Mucosa of stomach (tissue), 1 donor: ENCODE measurements around the gene ZWILCH.
"Not testable (repeated sequence)": the region's sequence is repeated elsewhere in the genome, so short reads cannot be mapped to it uniquely, and the experiment has no call there.

ENCODE experiments used
- H3K27me3 ChIP-seq: one replicate; pipeline ENCODE4 v1.7.0; 2013; ENCODE audit warnings: mild to moderate bottlenecking, low read length; ENCODE audit not compliant: control insufficient read depth, insufficient read depth
- H3K36me3 ChIP-seq: one replicate; pipeline ENCODE4 v1.7.0; 2013; ENCODE audit warnings: low read length; ENCODE audit not compliant: control insufficient read depth, insufficient read depth
- H3K4me1 ChIP-seq: one replicate; pipeline ENCODE4 v1.7.0; 2013; ENCODE audit warnings: mild to moderate bottlenecking, low read length; ENCODE audit not compliant: control insufficient read depth, insufficient read depth
- H3K4me3 ChIP-seq: one replicate; pipeline ENCODE4 v1.7.0; 2013; ENCODE audit warnings: low read length
- H3K9ac ChIP-seq: one replicate; pipeline ENCODE4 v1.7.0; 2013; ENCODE audit warnings: mild to moderate bottlenecking, low read length, moderate library complexity
- H3K9me3 ChIP-seq: one replicate; pipeline ENCODE4 v1.7.0; 2013; ENCODE audit warnings: mild to moderate bottlenecking, low read length, moderate library complexity; ENCODE audit not compliant: control insufficient read depth
- donor health status: Pancreatic carcinoma.

The ZWILCH gene

DNA sequence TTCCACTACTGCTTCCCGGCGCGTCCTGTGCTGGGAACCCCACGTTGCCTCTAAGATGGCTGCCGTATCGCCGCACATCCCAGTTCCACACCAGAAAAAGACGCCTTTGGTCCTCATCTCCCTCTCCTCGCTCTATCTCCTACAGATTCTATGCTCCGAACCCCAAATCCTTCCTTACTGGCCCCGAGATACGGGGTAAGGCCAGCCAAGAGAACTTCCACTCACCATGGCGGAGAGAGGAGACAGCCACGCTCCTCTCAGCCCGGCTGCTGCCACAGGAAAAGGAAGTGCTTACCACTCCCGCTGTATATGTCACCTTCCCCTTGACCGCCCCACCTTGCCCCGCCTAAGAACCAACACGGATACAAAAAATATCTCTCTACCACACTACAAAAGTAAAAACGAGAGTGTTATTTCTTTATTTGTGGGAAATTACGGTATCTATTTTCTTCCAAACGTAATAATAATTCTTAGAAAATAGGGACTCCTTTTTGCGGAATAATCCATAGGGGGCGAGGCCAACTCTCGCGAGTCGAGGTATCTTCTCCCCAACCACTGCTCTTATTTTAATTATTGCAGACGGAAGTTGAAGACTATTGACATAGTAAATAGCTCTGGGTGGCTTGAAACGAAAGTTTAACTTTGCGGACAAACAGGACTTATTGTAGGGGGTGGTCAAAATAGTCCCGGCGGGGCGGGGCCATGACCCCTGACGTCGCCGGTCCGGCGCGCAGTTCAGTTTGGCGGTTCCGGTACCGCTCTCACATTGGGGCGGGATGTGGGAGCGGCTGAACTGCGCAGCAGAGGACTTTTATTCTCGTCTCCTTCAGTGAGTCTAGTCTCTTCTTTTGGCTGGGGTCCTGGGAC lies at the start of gene ZWILCH, which contains the start of gene RPL4:
Gene ZWILCH (plus strand): TSS at position 764 of the 867 bp plus-strand sequence. CDS start 13 bp downstream, at position 777.
Gene RPL4 (minus strand): TSS at position 293 of the 867 bp plus-strand sequence. CDS start 65 bp downstream, at position 228.
- Histone ChIP-seq H3K27me3 (no peaks in the 10 kb centered on the region), H3K4me1 (peaks cover 11% of the 10 kb centered on the region), H3K9ac (peak within 1 kb of the TSS; percentile 90), H3K9me3 (no peaks in the 10 kb centered on the region), H3K36me3 (peaks cover 13% of the 10 kb centered on the region), H3K4me3 (peak within 1 kb of the TSS; percentile 89)

GRCh38 chr15:66456211-66456610 lies 48.9 kb upstream of the ZWILCH start:
- no peaks in the 10 kb centered on the region for H3K36me3 ChIP-seq
- H3K4me3 ChIP-seq = no peak overlapping the region
- no peaks in the 10 kb centered on the region for H3K4me1 ChIP-seq
- no peaks in the 10 kb centered on the region for H3K9me3 ChIP-seq
- H3K27me3 ChIP-seq = no peaks in the 10 kb centered on the region
- H3K9ac ChIP-seq = no peak overlapping the region

GRCh38 chr15:66459818-66460615 lies 45.1 kb upstream of the ZWILCH start:
- Histone ChIP-seq H3K27me3 (no peaks in the 10 kb centered on the region), H3K36me3 (no peaks in the 10 kb centered on the region), H3K9ac (no peak overlapping the region), H3K4me1 (peaks cover 14% of the 10 kb centered on the region), H3K9me3 (no peaks in the 10 kb centered on the region), H3K4me3 (no peak overlapping the region)

DNA sequence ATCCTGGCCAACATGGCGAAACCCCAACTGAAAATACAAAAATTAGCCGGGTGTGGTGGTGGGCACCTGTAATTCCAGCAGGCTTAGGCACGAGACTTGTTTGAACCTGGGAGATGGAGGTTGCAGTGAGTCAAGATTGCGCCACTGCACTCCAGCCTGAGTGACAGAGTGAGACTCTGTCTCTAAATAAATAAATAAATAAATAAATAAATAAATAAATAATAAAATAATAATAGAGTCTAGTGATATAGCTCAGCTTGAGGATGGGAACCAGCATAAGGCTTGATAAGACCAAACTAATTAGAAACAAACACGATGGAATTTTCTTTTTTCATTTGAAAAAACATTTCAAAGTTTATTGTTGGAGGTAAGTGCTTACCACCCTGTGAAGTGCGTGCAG lies 43.8 kb upstream of the ZWILCH start:
- not testable (repeated sequence) for H3K9me3 ChIP-seq, H3K4me3 ChIP-seq, H3K9ac ChIP-seq, H3K36me3 ChIP-seq, H3K27me3 ChIP-seq
- peaks cover 16% of the 10 kb centered on the region for H3K4me1 ChIP-seq

GRCh38 chr15:66461917-66462316 lies 43.2 kb upstream of the ZWILCH start:
- Histone ChIP-seq H3K4me1 (peaks cover 16% of the 10 kb centered on the region), H3K9me3 (no peaks in the 10 kb centered on the region), H3K27me3 (no peaks in the 10 kb centered on the region), H3K36me3 (no peaks in the 10 kb centered on the region), H3K9ac (no peak overlapping the region), H3K4me3 (no peak overlapping the region)

DNA sequence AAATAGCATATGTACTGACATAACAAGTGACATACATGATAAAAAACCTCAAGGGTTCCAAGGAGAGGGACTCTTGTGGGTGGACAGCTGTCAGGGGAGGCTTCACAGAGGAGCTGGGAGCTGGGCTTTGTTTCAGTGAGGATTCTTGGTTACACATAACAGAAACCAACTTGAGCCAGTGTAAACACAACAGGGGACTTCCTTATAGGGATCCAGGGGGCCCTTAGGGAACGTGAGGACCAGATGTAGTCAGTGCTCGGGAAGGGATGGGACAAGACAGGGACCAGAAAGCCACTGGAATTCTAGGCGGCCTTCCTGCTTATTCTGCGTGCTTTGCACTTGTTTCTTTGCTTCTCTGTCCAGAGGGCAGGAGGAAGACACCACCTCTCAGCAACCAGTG lies 42.5 kb upstream of the ZWILCH start:
- no peak overlapping the region for H3K9ac ChIP-seq
- H3K36me3 ChIP-seq = no peaks in the 10 kb centered on the region
- peaks cover 16% of the 10 kb centered on the region for H3K4me1 ChIP-seq
- H3K27me3 ChIP-seq = no peaks in the 10 kb centered on the region
- no peak overlapping the region for H3K4me3 ChIP-seq
- no peaks in the 10 kb centered on the region for H3K9me3 ChIP-seq

DNA sequence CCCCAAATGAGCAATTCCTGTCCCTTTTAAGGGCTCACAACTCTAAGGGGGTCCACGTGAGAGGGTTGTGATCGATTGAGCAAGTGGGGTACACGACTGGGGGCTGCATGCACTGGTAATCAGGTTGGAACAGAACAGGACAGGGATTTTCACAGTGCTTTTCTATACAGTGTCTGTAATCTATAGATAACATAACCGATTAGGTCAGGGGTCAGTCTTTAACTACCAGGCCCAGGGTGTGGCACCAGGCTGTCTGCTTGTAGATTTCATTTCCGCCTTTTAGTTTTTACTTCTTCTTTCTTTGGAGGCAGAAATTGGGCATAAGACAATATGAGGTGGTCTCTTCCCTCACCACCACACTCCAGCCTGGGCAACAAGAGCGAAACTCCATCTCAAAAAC lies 39.8 kb upstream of the ZWILCH start:
- not testable (repeated sequence) for H3K9me3 ChIP-seq, H3K4me3 ChIP-seq, H3K27me3 ChIP-seq, H3K36me3 ChIP-seq, H3K9ac ChIP-seq
- H3K4me1 ChIP-seq = peaks cover 16% of the 10 kb centered on the region

- H3K4me3 ChIP-seq, H3K36me3 ChIP-seq, H3K9me3 ChIP-seq, H3K4me1 ChIP-seq, H3K27me3 ChIP-seq, H3K9ac ChIP-seq: not testable (repeated sequence)
These were observed 37.7 kb upstream of the ZWILCH start for GRCh38 chr15:66467162-66468040.

- not testable (repeated sequence) for H3K9ac ChIP-seq, H3K4me1 ChIP-seq, H3K27me3 ChIP-seq, H3K4me3 ChIP-seq, H3K9me3 ChIP-seq, H3K36me3 ChIP-seq
These were observed 34.3 kb upstream of the ZWILCH start for GRCh38 chr15:66470825-66471224.

DNA sequence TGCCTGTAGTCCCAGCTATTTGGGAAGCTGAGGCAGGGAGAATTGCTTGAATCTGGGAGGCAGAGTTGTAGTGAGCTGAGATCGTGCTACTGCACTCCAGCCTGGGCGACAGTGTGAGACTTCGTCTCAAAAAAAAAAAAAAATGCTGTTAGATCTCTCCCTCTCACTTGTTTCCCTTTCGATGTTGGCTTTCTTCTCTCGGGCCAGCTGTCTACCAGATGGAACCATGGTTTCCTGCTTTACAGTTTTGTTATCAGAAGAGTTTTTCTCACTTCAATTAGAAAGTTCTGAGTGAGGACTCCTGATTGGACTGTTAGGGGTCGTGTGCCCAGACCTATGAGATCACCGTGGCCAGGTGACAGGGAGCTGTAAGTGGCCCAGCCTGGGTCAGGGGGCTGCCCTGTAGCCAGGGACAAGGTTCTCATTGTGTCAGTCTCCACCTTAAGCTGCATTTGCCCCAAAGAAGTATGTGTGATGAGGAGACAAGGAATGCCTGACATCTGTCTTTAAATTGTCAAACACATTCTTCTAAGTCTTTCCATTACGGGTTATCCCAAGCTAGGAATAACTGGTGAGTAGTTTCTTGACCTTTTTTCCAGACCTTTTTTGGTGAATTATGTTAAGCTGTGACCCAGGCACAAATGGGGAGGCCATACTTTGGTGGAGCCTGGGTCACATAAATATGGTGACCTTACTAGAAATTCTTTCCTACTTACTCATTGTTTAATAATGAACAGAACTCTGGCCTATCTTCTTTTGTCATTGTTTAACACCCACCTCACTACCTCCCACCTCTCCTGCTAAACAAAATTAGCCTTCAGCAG lies 32.7 kb upstream of the ZWILCH start:
- no peak overlapping the region for H3K9ac ChIP-seq
- no peak overlapping the region for H3K4me3 ChIP-seq
- H3K4me1 ChIP-seq = no peaks in the 10 kb centered on the region
- H3K36me3 ChIP-seq = no peaks in the 10 kb centered on the region
- H3K9me3 ChIP-seq = no peaks in the 10 kb centered on the region
- no peaks in the 10 kb centered on the region for H3K27me3 ChIP-seq

DNA sequence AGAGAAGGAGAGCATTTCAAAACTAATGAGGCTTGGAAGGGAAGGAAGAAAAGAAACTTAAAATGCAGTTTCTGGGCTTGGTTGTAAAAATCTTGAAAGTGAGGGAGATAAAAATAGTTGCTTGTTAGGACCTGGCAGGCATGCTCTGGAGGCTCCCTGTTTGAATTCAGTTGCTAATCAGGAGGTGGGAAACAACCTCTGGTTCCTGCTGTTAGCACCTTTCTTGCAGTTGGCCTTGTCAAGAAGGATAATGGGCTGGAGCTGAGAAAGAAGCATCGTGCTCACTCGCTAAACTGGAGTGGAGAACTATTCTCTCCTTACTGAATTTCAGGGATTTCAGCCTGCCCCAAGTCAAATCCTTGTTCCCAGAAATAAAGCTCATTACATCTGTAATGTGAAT lies 31.0 kb upstream of the ZWILCH start:
- no peak overlapping the region for H3K9ac ChIP-seq
- no peaks in the 10 kb centered on the region for H3K4me1 ChIP-seq
- H3K9me3 ChIP-seq = no peaks in the 10 kb centered on the region
- no peak overlapping the region for H3K4me3 ChIP-seq
- no peaks in the 10 kb centered on the region for H3K36me3 ChIP-seq
- H3K27me3 ChIP-seq = no peaks in the 10 kb centered on the region
